Gastroesophageal sphincter (tissue), 4 donors: Measurements from ENCODE around the gene ANKH. TPM values are rescaled to one million over a fixed set of nuclear protein-coding genes. Genes with fewer than 3 reads are reported as not detected.

Experiments used
- ATAC-seq: fragments of 150-250 bp; one replicate; pipeline ENCODE4 v1.9.1; 2016; ENCODE audit warnings: mild to moderate bottlenecking, moderate library complexity
- H3K27ac ChIP-seq, 4 donors: fragments of 200-600 bp; sonication (generic) in 3 of 4; 1 replicate in 3 of 4; 2 replicates in 1 of 4; pipeline ENCODE4 v1.5.1; 2016 to 2019
- H3K27me3 ChIP-seq: fragments of 200-600 bp; sonication (generic); one replicate; pipeline ENCODE4 v1.5.1; 2019
- H3K36me3 ChIP-seq, 2 donors: fragments of 200-600 bp; sonication (generic); one replicate each; pipeline ENCODE4 v1.5.1; 2019; ENCODE audit warnings: control low read depth in 1 of 2
- H3K4me1 ChIP-seq, 3 donors: fragments of 200-600 bp; sonication (generic); 1 replicate in 2 of 3; 2 replicates in 1 of 3; pipeline ENCODE4 v1.5.1; 2016 to 2019; ENCODE audit warnings: control low read depth in 2 of 3
- H3K4me3 ChIP-seq, 2 donors: fragments of 200-600 bp; sonication (generic); one replicate each; pipeline ENCODE4 v1.5.1; 2019; ENCODE audit warnings: mild to moderate bottlenecking in 1 of 2, moderate library complexity in 1 of 2
- H3K9me3 ChIP-seq, 3 donors: fragments of 200-600 bp; sonication (generic); one replicate each; pipeline ENCODE4 v1.5.1; 2017 to 2019; ENCODE audit warnings: control low read depth in 2 of 3
- EP300 ChIP-seq: sonication (generic); formaldehyde crosslinking; IDR thresholded peaks from one replicate; pipeline ENCODE4 v1.6.1; 2017; ENCODE audit warnings: antibody characterized with exemption, mild to moderate bottlenecking
- POLR2A ChIP-seq, 2 donors: fragments of 450-650 bp; IDR thresholded peaks; one replicate each; pipeline ENCODE4 v1.6.1; 2017; ENCODE audit warnings: antibody characterized with exemption in 2 of 2, mild to moderate bottlenecking in 2 of 2, moderate library complexity in 1 of 2
- POLR2AphosphoS5 ChIP-seq: sonication (generic); formaldehyde crosslinking; IDR thresholded peaks from one replicate; pipeline ENCODE4 v1.6.1; 2017; ENCODE audit warnings: antibody characterized with exemption
- WGBS, 2 donors: methylation state at CpG; one replicate each; pipeline ENCODE4 v1.1.5; 2018; ENCODE audit warnings: low coverage in 1 of 2; 5-methylcytosine and 5-hydroxymethylcytosine counted together
- total RNA-seq, 4 donors: library from RNA; depleted of rRNA; stranded (reverse); fragments of >200 nt; gene quantifications; one replicate each; pipeline ENCODE4 v1.1.0, GENCODE V29; 2016
- TF ChIP-seq, protein P1 (sequence below), 4 experiments: fragments of 200-600 bp in 2 of 4; fragments of 450-650 bp in 2 of 4; sonication (generic) in 1 of 4; IDR thresholded peaks; one replicate each; pipeline ENCODE4 v1.5.1; 2017 to 2019; ENCODE audit warnings: antibody characterized with exemption in 4 of 4, mild to moderate bottlenecking in 2 of 4, moderate library complexity in 2 of 4

ANKH gene
- total RNA-seq, 4 donors from 2014 or later: 30.0 to 45.2 (median 36.0) TPM

DNA sequence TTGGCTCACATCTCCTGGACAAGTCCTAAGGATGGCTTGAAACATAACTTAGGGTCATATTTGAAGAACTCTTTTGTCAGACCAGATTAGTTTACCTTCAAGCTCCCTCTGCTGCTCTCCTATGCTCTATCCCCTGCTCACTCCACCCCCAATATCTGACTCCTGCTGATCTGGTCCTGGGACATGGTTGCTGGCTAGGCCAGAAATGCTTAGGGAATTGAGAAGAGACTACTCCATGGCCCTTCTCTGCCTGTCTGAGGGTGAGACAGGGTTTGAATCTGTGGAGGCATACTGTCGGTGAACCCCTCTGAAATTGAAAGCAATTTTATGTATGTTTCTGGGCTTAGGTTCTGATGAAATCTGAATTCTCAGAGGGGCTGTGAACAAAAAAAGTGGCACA, 203.8 kb downstream of the ANKH start:
- Histone ChIP-seq H3K4me1 (peaks cover 10 to 81% (median 35%) of the 10 kb centered on the region in 3 donors), H3K9me3 (no peaks in the 10 kb centered on the region), H3K36me3 (peaks cover 0 to 5% of the 10 kb centered on the region in 2 donors), H3K27me3 (no peaks in the 10 kb centered on the region), H3K4me3 (no peak overlapping the region), H3K27ac (no peak overlapping the region)
- ATAC-seq: no peak
- 100% methylated on average over 1 of the region's 1 CpG for WGBS, 2 donors
- TF ChIP-seq POLR2AphosphoS5 (no peak), EP300 (no peak), POLR2A (IDR thresholded peaks at IDR 0.05) (no peak)
- TF ChIP-seq, protein P1, sequence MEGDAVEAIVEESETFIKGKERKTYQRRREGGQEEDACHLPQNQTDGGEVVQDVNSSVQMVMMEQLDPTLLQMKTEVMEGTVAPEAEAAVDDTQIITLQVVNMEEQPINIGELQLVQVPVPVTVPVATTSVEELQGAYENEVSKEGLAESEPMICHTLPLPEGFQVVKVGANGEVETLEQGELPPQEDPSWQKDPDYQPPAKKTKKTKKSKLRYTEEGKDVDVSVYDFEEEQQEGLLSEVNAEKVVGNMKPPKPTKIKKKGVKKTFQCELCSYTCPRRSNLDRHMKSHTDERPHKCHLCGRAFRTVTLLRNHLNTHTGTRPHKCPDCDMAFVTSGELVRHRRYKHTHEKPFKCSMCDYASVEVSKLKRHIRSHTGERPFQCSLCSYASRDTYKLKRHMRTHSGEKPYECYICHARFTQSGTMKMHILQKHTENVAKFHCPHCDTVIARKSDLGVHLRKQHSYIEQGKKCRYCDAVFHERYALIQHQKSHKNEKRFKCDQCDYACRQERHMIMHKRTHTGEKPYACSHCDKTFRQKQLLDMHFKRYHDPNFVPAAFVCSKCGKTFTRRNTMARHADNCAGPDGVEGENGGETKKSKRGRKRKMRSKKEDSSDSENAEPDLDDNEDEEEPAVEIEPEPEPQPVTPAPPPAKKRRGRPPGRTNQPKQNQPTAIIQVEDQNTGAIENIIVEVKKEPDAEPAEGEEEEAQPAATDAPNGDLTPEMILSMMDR (IDR thresholded peaks at IDR 0.05): no peak

DNA sequence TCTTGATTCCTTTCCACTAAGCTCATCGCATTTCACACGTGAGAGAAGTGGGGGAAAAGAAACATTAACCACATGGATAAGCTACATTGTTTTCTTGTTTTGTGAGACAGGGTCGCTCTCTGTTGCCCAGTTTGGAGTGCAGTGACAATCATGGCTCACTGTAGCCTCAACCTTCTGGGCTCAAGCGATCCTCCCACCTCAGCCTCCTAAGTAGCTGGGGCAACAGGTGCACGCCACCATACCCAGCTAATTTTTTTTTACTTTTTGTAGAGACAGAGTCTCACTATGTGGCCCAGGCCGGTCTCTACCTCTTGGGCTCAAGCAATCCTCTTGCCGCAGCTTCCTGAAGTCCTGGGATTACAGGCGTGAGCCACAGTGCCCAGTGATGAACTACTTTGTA, 204.3 kb downstream of the ANKH start:
- Histone ChIP-seq H3K27me3 (no peaks in the 10 kb centered on the region), H3K4me3 (no peak overlapping the region), H3K27ac (no peak overlapping the region)

DNA sequence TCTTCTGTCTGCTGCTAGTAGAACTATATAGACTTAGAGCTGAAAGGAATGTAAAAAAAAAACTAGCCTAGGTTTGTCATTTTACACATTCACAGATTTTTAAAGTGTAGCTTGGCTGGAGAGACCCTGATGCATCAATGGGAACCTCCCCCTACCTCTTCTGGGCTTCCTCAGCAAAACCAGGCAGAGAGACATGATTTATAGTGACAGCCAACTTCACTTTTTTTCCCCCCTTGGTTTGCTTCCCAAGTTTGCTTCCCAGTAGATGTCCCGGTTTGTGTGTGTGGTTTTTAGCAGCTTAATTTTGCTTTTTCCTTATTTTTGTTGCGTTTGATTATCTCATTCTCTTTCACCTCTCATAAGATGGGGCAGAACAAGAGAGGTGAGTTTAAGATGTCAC, 205.2 kb downstream of the ANKH start:
- TF ChIP-seq POLR2AphosphoS5: no peak
- TF ChIP-seq, protein P1 (IDR thresholded peaks at IDR 0.05): no peak
- no peak for TF ChIP-seq EP300
- TF ChIP-seq POLR2A (IDR thresholded peaks at IDR 0.05): no peak
- H3K4me3 ChIP-seq: peak overlapping the region in 1 of 2 donors; percentile 68
- peaks cover 0 to 5% of the 10 kb centered on the region in 2 donors for H3K36me3 ChIP-seq
- no peak for ATAC-seq
- WGBS, 2 donors: 62 to 67% methylated on average over 2 of the region's 2 CpGs
- peaks cover 10 to 67% (median 28%) of the 10 kb centered on the region in 3 donors for H3K4me1 ChIP-seq
- H3K27me3 ChIP-seq: no peaks in the 10 kb centered on the region
- no peaks in the 10 kb centered on the region for H3K9me3 ChIP-seq
- H3K27ac ChIP-seq: no peak overlapping the region

More for the DNA sequence above, 204.3 kb downstream of the ANKH start:
- no peak for ATAC-seq
- 85 to 86% methylated on average over 5 to 7 of the region's 8 CpGs for WGBS, 2 donors
- H3K36me3 ChIP-seq: peaks cover 0 to 5% of the 10 kb centered on the region in 2 donors
- no peaks in the 10 kb centered on the region for H3K9me3 ChIP-seq
- TF ChIP-seq POLR2A (IDR thresholded peaks at IDR 0.05) (no peak), EP300 (no peak), POLR2AphosphoS5 (no peak)
- TF ChIP-seq, protein P1 (IDR thresholded peaks at IDR 0.05): no peak
- H3K4me1 ChIP-seq: peaks cover 10 to 76% (median 35%) of the 10 kb centered on the region in 3 donors

DNA sequence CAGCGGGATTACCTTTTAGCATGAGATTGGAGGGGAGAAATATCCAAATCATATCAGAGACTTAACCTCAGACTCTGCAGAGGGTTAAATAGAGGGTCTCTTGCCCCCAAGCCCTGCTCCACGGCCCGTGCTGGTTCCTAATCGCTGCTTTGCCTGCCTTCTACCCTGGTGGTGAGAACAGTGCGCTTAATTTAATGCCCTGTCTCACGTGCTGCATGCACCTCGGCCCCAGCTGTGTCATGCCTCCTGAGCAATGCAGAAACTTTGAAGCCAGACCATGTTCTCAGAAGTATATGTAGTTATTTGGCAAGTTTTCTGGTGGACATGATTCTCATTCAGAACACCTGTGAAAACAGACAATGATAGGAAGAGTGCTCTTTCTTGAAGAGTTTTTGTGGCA, 205.6 kb downstream of the ANKH start:
- no peak for TF ChIP-seq POLR2AphosphoS5
- TF ChIP-seq, protein P1 (IDR thresholded peaks at IDR 0.05): no peak
- TF ChIP-seq POLR2A (IDR thresholded peaks at IDR 0.05): no peak
- TF ChIP-seq EP300: no peak

DNA sequence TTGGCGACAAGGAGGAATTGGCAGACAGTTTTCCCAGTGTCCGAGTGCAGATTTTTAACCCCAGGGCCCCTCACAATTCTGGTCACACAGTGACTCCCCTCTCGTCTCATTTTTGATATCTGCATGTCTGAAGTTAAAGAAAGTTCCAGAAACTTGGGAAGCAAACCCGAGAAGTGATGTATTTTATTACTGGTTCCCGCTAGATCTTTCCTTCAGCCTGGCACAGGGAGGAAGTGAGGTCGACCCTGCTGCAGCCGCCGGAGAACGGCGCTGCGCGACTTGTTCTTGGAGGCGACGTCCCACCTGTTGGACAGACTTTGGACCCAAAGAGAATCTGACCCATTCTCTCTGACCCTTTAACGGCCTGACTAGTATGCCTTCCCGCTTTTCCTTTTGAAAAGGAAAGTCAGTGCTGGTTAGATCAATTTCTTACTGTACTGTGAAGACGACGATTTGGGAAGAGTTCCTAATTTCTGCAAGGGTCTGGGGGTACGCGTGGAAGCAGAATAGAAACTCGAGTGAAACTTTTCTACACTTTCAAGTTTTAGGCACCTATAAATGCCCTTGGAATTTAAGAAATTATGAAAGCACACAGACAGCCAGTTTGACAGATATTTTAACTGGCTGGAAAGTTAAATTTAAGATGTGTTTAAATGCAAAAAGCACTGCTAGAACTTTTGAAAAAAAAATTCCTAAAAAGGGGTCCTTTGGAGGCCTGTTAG, 206.3 kb downstream of the ANKH start:
- peaks cover 6 to 59% (median 26%) of the 10 kb centered on the region in 3 donors for H3K4me1 ChIP-seq
- 2 to 3% methylated on average over 7 to 18 of the region's 21 CpGs for WGBS, 2 donors
- no peak for ATAC-seq

More for the DNA sequence above, 205.6 kb downstream of the ANKH start:
- Histone ChIP-seq H3K27ac (no peak overlapping the region), H3K4me1 (peaks cover 8 to 63% (median 26%) of the 10 kb centered on the region in 3 donors), H3K4me3 (peak overlapping the region; percentile 68 to 82), H3K27me3 (no peaks in the 10 kb centered on the region), H3K9me3 (no peaks in the 10 kb centered on the region), H3K36me3 (peaks cover 0 to 5% of the 10 kb centered on the region in 2 donors)
- no peak for ATAC-seq
- 15 to 35% methylated on average over 3 to 7 of the region's 7 CpGs for WGBS, 2 donors

More for the DNA sequence above, 206.3 kb downstream of the ANKH start:
- peak overlapping the region; percentile 68 to 82 for H3K4me3 ChIP-seq
- H3K27me3 ChIP-seq: no peaks in the 10 kb centered on the region
- no peak for TF ChIP-seq POLR2A (IDR thresholded peaks at IDR 0.05)
- TF ChIP-seq, protein P1 (IDR thresholded peaks at IDR 0.05): peak in 1 of 4 experiments; percentile 24
- TF ChIP-seq POLR2AphosphoS5: no peak
- no peaks in the 10 kb centered on the region for H3K9me3 ChIP-seq
- H3K27ac ChIP-seq: peak overlapping the region; percentile 80 to 97 (median 94)
- peaks cover 0 to 5% of the 10 kb centered on the region in 2 donors for H3K36me3 ChIP-seq
